HL-60 (cell line): ENCODE measurements around the gene PSMD1.

Experiments used
- DNase-seq, 2 experiments: peaks; one replicate each; pipeline ENCODE4 v3.0.0-alpha.2; 2010 to 2020; ENCODE audit warnings: low read depth in 1 of 2, low spot score in 1 of 2
- H3K27ac ChIP-seq: fragments of 250-450 bp; sonication (Bioruptor Pico); replicated peaks from 2 replicates; pipeline ENCODE4 v1.5.1; 2020; ENCODE audit warnings: mild to moderate bottlenecking, moderate library complexity
- H3K27me3 ChIP-seq: fragments of 250-450 bp; sonication (Bioruptor Pico); 2 replicates; pipeline ENCODE4 v1.5.1; 2021; ENCODE audit warnings: mild to moderate bottlenecking, moderate library complexity; ENCODE audit not compliant: insufficient read depth, poor library complexity, severe bottlenecking
- H3K4me3 ChIP-seq: replicated peaks from 2 replicates; pipeline ENCODE4 v1.5.1; 2011; ENCODE audit warnings: mild to moderate bottlenecking, control low read depth, low read length; ENCODE audit not compliant: insufficient read depth
- GABPA ChIP-seq: IDR thresholded peaks from 2 replicates; pipeline ENCODE4 v1.6.1; 2012; ENCODE audit warnings: low read depth
- POLR2AphosphoS5 ChIP-seq: IDR thresholded peaks from 2 replicates; pipeline ENCODE4 v1.6.1; 2012; ENCODE audit warnings: low read depth
- SPI1 ChIP-seq: IDR thresholded peaks from 2 replicates; pipeline ENCODE4 v1.6.1; 2012; ENCODE audit warnings: low read depth, mild to moderate bottlenecking, borderline replicate concordance
- TF ChIP-seq, protein P1 (sequence below): IDR thresholded peaks from one replicate; pipeline ENCODE4 v1.5.1; 2011; ENCODE audit warnings: low read length, control low read depth, inconsistent platforms; ENCODE audit not compliant: insufficient read depth
- TF ChIP-seq, protein P2 (sequence below): IDR thresholded peaks from 2 replicates; pipeline ENCODE4 v1.6.1; 2012; ENCODE audit warnings: low read depth; ENCODE audit not compliant: insufficient replicate concordance

The PSMD1 gene

DNA sequence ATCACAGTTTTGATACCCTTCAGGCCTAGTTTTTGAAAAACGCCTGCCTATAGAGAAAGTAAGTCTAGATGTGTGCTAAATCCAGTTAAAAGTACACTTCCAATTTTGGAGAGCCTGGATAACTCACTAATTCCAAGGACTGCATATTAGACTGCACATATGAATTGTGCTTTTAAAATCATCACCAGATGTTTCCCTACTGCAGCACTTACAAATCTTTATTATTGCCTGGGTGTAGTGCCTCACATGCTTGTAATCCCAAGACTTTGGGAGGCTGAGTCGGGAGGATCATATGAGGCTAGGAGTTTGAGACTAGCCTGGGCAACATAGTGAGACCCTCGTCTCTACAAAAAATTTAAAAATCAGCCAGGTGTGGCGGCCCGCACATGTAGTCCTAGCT is 104.0 kb downstream of the PSMD1 start:
- H3K27me3 ChIP-seq, result no peaks in the 10 kb centered on the region
- TF ChIP-seq, protein P1, sequence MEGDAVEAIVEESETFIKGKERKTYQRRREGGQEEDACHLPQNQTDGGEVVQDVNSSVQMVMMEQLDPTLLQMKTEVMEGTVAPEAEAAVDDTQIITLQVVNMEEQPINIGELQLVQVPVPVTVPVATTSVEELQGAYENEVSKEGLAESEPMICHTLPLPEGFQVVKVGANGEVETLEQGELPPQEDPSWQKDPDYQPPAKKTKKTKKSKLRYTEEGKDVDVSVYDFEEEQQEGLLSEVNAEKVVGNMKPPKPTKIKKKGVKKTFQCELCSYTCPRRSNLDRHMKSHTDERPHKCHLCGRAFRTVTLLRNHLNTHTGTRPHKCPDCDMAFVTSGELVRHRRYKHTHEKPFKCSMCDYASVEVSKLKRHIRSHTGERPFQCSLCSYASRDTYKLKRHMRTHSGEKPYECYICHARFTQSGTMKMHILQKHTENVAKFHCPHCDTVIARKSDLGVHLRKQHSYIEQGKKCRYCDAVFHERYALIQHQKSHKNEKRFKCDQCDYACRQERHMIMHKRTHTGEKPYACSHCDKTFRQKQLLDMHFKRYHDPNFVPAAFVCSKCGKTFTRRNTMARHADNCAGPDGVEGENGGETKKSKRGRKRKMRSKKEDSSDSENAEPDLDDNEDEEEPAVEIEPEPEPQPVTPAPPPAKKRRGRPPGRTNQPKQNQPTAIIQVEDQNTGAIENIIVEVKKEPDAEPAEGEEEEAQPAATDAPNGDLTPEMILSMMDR, result no peak
- no peak for TF ChIP-seq POLR2AphosphoS5
- TF ChIP-seq, protein P2, sequence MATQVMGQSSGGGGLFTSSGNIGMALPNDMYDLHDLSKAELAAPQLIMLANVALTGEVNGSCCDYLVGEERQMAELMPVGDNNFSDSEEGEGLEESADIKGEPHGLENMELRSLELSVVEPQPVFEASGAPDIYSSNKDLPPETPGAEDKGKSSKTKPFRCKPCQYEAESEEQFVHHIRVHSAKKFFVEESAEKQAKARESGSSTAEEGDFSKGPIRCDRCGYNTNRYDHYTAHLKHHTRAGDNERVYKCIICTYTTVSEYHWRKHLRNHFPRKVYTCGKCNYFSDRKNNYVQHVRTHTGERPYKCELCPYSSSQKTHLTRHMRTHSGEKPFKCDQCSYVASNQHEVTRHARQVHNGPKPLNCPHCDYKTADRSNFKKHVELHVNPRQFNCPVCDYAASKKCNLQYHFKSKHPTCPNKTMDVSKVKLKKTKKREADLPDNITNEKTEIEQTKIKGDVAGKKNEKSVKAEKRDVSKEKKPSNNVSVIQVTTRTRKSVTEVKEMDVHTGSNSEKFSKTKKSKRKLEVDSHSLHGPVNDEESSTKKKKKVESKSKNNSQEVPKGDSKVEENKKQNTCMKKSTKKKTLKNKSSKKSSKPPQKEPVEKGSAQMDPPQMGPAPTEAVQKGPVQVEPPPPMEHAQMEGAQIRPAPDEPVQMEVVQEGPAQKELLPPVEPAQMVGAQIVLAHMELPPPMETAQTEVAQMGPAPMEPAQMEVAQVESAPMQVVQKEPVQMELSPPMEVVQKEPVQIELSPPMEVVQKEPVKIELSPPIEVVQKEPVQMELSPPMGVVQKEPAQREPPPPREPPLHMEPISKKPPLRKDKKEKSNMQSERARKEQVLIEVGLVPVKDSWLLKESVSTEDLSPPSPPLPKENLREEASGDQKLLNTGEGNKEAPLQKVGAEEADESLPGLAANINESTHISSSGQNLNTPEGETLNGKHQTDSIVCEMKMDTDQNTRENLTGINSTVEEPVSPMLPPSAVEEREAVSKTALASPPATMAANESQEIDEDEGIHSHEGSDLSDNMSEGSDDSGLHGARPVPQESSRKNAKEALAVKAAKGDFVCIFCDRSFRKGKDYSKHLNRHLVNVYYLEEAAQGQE, result no peak
- TF ChIP-seq GABPA, result no peak
- no peak for TF ChIP-seq SPI1
- no peak overlapping the region for H3K4me3 ChIP-seq
- no peak for DNase-seq
- no peak overlapping the region for H3K27ac ChIP-seq

DNA sequence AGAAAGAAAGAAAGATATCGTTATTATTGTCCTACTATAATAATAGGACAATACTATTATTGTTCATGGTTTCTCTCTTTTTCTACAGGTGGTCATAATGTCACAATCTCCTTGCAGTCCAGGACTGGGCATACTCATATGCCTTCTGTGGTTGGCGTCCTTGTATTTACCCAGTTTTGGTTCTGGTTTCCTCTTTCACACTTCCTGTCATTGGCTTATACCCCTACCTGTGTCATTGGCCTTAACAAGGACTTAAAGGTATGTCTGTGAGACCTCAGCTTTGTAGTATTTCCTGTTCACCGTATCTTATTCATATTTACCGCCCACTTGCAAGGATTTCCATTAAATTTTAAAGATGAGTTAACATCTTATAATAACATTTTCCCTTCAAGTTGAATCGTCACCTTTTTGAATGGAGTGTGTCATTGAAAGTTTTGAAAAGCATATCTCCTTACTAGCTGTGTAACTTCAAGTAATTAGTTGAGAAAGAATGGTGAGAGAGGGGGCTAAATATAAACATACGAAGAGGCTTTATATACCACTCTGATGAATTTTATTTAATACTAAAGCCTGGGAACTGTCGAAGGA is 104.7 kb downstream of the PSMD1 start:
- H3K4me3 ChIP-seq, result no peak overlapping the region
- H3K27ac ChIP-seq, result no peak overlapping the region
- H3K27me3 ChIP-seq, result no peaks in the 10 kb centered on the region
- no peak for DNase-seq
- TF ChIP-seq, protein P2, result no peak
- no peak for TF ChIP-seq GABPA
- no peak for TF ChIP-seq POLR2AphosphoS5
- TF ChIP-seq, protein P1, result no peak

DNA sequence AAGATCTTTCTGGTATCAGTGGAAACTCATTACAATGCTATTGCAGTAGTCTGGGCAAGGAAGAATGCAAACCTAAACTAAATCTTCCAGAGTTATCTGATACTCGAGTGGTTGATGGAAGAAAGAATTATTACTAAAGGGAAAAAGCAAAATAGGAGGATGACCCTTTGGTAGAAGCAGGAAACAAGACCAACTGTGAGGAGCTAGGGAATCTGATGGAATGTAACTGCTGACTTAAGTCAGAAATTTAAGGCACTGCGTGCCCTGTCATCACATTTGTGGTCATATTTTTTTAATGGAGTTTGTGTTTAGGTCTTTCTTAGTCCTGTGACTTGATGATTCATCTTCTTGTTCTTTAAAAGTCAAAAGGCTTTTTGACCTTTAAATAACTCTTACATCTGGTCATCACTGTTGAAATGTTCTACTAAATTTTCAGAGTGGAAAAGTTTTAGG is 105.2 kb downstream of the PSMD1 start:
- no peak for DNase-seq
- TF ChIP-seq POLR2AphosphoS5 (no peak), GABPA (no peak), SPI1 (no peak)
- TF ChIP-seq, protein P1, result no peak
- TF ChIP-seq, protein P2, result no peak
- H3K27ac ChIP-seq, result no peak overlapping the region
- no peaks in the 10 kb centered on the region for H3K27me3 ChIP-seq
- no peak overlapping the region for H3K4me3 ChIP-seq
